GM12891 (cell line): ENCODE results near the gene CGN.

Experiments used
- DNase-seq: peaks from one replicate; pipeline ENCODE4 v3.0.0; 2011; ENCODE audit warnings: low spot score; ENCODE audit not compliant: insufficient read length
- FAIRE-seq: peaks from 2 replicates; lab custom pipeline; 2011; peaks lifted over from hg19 to GRCh38; lab: Jason Lieb, UNC
- PAX5 ChIP-seq: IDR thresholded peaks from 2 replicates; pipeline ENCODE4 v1.6.1; 2011; ENCODE audit warnings: low read length, moderate library complexity, mild to moderate bottlenecking; ENCODE audit not compliant: insufficient read depth, severe bottlenecking
- POLR2A ChIP-seq: IDR thresholded peaks from 2 replicates; pipeline ENCODE4 v1.6.1; 2011; ENCODE audit warnings: low read depth, low read length, control low read depth
- POLR2AphosphoS5 ChIP-seq: IDR thresholded peaks from 2 replicates; pipeline ENCODE4 v1.6.1; 2011; ENCODE audit warnings: low read depth, low read length, control low read depth
- POU2F2 ChIP-seq: IDR thresholded peaks from 2 replicates; pipeline ENCODE4 v1.6.1; 2011; ENCODE audit warnings: low read depth, mild to moderate bottlenecking, control low read depth, low read length, moderate library complexity
- SPI1 ChIP-seq: IDR thresholded peaks from 2 replicates; pipeline ENCODE4 v1.6.1; 2011; ENCODE audit warnings: low read depth, low read length, control low read depth
- TAF1 ChIP-seq: IDR thresholded peaks from 2 replicates; pipeline ENCODE4 v1.6.1; 2011; ENCODE audit warnings: low read depth, low read length, control low read depth

CGN gene

DNA sequence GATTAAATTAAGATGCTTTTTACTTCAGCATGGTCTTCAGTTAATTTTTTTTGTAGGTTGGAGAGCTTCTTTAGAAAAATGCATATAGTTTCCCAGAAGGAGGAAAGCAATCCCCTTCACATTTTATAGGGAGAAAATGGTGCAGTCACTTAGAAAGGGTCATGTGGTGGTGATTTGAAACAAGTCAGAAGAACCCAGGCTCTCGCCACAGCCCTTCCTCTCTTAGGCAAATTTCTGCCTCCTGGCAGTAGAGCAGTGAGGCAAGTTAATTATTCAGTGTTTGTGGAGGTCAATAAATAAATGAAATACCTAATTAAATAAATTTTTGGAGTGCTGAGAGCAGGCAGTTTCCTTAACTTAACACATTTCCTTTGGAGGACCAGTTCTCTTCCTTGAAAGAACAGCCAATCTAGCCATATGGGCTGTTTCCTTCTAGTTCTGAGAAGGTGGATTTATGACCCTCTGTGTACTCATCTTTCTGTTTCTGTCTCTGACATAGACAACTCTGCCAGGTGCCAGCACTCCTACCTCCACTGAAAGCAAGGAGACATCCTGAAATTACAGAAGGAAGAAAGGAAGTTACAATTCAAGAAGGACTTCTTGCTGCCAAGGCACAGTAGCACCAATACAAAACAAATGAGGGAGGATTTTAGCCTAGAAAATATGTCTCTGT, 32.9 kb upstream of the CGN start:
- TF ChIP-seq POLR2AphosphoS5 (no peak), POLR2A (no peak), TAF1 (no peak), SPI1 (no peak), POU2F2 (no peak), PAX5 (no peak)
- DNase-seq (no peak), FAIRE-seq (peak; percentile 26)

DNA sequence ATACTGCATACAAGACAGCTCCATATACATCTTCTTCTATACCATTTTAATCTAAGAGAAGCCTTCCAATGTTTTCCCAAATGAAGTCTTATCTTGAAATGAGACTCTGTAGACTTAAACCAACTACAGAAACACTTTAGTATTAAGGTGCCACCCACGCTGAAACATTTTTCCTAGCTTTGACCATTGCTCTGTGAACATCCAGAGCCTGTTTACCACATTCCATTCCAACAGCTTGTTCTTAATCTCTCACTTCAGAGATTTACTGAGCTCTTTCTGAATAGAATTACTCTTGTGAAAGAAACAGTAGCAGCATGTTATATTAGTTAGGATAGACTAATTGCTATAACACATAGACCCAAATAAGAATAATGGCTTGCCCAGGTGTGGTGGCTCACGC, 32.3 kb upstream of the CGN start:
- FAIRE-seq: no peak
- TF ChIP-seq PAX5: no peak
- TF ChIP-seq TAF1: no peak
- no peak for TF ChIP-seq SPI1
- no peak for TF ChIP-seq POLR2AphosphoS5
- TF ChIP-seq POLR2A: no peak
- no peak for TF ChIP-seq POU2F2
- no peak for DNase-seq

- FAIRE-seq (no peak), DNase-seq (no peak)
- TF ChIP-seq PAX5 (no peak), POLR2A (no peak)
These were observed 31.7 kb upstream of the CGN start for GRCh38 chr1:151479462-151479861.

GRCh38 chr1:151482017-151482416, 29.2 kb upstream of the CGN start:
- TF ChIP-seq PAX5: no peak
- no peak for TF ChIP-seq SPI1
- no peak for TF ChIP-seq POLR2AphosphoS5
- no peak for TF ChIP-seq TAF1
- no peak for TF ChIP-seq POLR2A
- TF ChIP-seq POU2F2: no peak
- no peak for FAIRE-seq

DNA sequence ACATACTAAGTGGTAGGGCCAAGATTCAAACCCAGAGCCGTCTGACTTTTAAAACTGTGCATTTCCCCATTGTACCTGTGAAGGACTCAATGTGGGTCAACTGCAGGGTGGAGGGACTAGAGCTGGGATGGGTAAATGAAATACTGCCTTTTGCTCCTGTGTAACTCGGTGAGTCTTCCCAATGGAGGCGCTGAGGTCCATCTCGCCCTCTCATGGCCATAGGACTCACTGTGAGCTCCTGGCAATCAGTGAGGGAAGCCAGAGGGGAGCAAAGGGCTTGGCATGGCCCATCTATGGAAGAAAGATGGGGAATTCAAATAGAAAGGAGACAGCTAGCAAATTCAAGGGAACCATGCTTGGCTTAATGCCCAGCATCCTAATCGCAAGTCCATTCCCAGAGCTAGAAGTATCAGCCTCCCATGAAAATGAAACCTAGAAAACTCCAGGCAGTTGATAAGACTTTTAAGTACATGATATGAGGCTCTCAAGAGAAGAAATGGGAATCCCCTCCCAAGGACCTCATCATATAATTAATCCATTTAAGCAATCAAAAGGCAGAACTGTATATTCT, 25.4 kb upstream of the CGN start:
- FAIRE-seq (no peak), DNase-seq (no peak)
- TF ChIP-seq POU2F2: no peak

More at GRCh38 chr1:151482017-151482416, 29.2 kb upstream of the CGN start:
- DNase-seq: no peak

GRCh38 chr1:151486557-151486956, 24.6 kb upstream of the CGN start:
- FAIRE-seq: no peak
- DNase-seq: no peak
- no peak for TF ChIP-seq POU2F2

DNA sequence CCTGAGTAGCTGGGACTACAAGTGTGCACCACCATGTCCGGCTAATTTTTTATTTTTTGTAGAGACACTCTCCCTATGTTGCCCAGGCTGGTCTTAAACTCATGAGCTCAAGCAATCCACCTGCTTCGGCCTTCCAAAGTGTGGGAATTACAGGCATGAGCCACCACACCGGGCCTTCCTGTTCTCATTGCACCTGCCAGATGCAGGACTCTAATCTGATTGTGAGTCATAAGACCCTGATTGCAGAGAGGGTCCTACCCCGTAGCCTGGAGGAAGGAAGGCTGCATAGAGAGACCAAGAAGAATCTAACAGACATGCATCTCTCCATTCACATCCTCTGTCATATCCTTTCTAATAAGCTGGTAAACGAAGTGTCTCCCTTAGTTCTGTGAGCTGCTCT, 19.5 kb upstream of the CGN start:
- no peak for TF ChIP-seq POLR2A
- TF ChIP-seq POLR2AphosphoS5: no peak
- TF ChIP-seq POU2F2: no peak
- TF ChIP-seq PAX5: no peak
- no peak for TF ChIP-seq SPI1
- DNase-seq (no peak), FAIRE-seq (no peak)

DNA sequence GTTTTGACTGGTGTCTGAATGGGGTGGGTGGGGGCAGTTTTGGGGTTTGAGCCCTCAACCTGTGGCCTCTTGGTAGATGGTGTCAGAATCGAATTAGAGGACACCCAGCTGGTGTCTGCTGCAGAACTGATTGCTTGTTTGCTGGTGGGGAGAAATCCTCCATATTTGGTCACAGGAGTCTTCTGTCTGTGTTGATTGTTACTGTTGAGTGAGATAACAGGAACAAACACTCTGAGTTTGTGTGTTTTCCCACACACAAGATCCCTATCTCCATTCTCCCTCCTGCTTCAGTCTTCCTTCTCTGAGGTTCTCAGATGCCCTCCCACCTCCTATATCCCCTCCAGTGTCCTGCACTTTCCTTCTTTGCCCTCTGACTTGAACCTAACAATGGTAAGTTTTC, 19.1 kb upstream of the CGN start:
- FAIRE-seq (no peak), DNase-seq (no peak)
- TF ChIP-seq TAF1: no peak
- TF ChIP-seq SPI1: no peak
- no peak for TF ChIP-seq POLR2AphosphoS5
- no peak for TF ChIP-seq PAX5
- TF ChIP-seq POLR2A: no peak

GRCh38 chr1:151493042-151493441, 18.1 kb upstream of the CGN start:
- no peak for DNase-seq
- TF ChIP-seq POU2F2: no peak
- no peak for TF ChIP-seq SPI1
- TF ChIP-seq POLR2A: no peak
- no peak for TF ChIP-seq POLR2AphosphoS5
- no peak for TF ChIP-seq TAF1
- TF ChIP-seq PAX5: no peak

GRCh38 chr1:151494741-151495281, 16.4 kb upstream of the CGN start:
- FAIRE-seq (no peak), DNase-seq (no peak)
- TF ChIP-seq POLR2A (no peak), SPI1 (0 out of 2 replicates have a peak, but pooled peaks have one; percentile 5), PAX5 (no peak), POLR2AphosphoS5 (no peak)

More at GRCh38 chr1:151493042-151493441, 18.1 kb upstream of the CGN start:
- no peak for FAIRE-seq
